ENCODE measurements around the gene FAM13A. TPM values are rescaled to one million over a fixed set of nuclear protein-coding genes. Genes with fewer than 3 reads are reported as not detected.

FAM13A gene
- total and polyA plus RNA-seq, 2 of the 8 experiments (the other 6 are each of a cell fraction or from before 2014, with no cell fraction given), result 7.1 to 16.5 TPM

DNA sequence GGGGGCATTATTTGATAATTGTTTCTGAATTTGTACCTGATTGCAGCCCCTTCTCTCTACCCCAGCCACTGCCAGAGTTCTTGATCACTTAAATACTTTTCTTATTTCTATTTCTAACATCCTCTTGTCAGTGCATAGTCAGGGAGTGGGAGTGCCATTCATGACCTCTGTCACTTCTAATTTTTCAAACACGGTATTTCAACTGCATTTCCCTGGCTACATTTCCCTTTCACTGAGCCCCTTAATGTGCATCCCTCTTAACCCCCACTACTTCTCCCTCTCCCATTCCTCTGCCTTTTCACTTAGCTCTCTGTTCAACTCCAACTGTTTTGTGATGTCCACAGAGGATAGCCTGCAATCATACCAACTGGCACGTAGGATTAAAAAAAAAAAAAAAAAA is 231.1 kb downstream of the FAM13A start:
- Histone ChIP-seq H4K91ac (replicated peaks; ENCODE audit: insufficient read length, low read length) (no peak overlapping the region), H2BK5ac (ENCODE audit: low read depth, low read length) (no peak overlapping the region), H3K23me2 (ENCODE audit: low read depth, low read length) (peaks cover 4% of the 10 kb centered on the region; the same call in 1 of the 2 replicates), H3K4ac (replicated peaks; ENCODE audit: insufficient read length, low read depth, low read length) (no peak overlapping the region), H3K14ac (ENCODE audit: insufficient read length) (no peak overlapping the region), H2AFZ (ENCODE audit: low read length) (no peak overlapping the region), H3K9ac (replicated peaks in 1 of 4; ENCODE audit: extremely low read depth in 1 of 4, low read depth in 3 of 4, low read length in 3 of 4) (no peak overlapping the region), H4K8ac (ENCODE audit: extremely low read depth, insufficient read depth, low read length) (no peak overlapping the region), H3K4me2 (ENCODE audit: insufficient read depth in 1 of 2, low read depth in 2 of 2, low read length in 2 of 2) (no peak overlapping the region), H3K79me1 (ENCODE audit: low read depth, low read length) (no peaks in the 10 kb centered on the region), H3K18ac (ENCODE audit: extremely low read depth, low read length) (no peak overlapping the region), H4K20me1 (replicated peaks in 1 of 2; ENCODE audit: control insufficient read depth in 1 of 2, insufficient read depth in 2 of 2, low read length in 2 of 2) (peaks cover 0 to 2% of the 10 kb centered on the region in 2 experiments), H3K4me1 (replicated peaks in 1 of 4; ENCODE audit: control insufficient read depth in 3 of 4, insufficient read depth in 4 of 4, low read length in 3 of 4) (peaks cover 0 to 7% (median 4%) of the 10 kb centered on the region in 4 experiments; a peak in 5 of 7 replicates), H2BK20ac (ENCODE audit: low read length) (no peak overlapping the region), H3K36me3 (ENCODE audit: control insufficient read depth in 2 of 4, insufficient read depth in 4 of 4, low read length in 3 of 4) (no peaks in the 10 kb centered on the region), H2BK12ac (ENCODE audit: low read depth, low read length) (no peak overlapping the region), H3K79me2 (ENCODE audit: control insufficient read depth in 1 of 2, insufficient read depth in 2 of 2, low read length in 2 of 2) (no peaks in the 10 kb centered on the region), H3K27me3 (replicated peaks in 1 of 4; ENCODE audit: control insufficient read depth in 3 of 4, extremely low read depth in 1 of 4, insufficient read depth in 3 of 4, low read length in 3 of 4) (no peaks in the 10 kb centered on the region), H3K9me3 (ENCODE audit: insufficient read depth in 2 of 2, low read depth in 1 of 2, low read length in 1 of 2) (no peaks in the 10 kb centered on the region), H2BK120ac (replicated peaks; ENCODE audit: low read depth, low read length) (no peak overlapping the region), H2BK15ac (ENCODE audit: low read length) (no peak overlapping the region), H3K4me3 (ENCODE audit: extremely low read depth in 1 of 4, insufficient read depth in 2 of 4, low read depth in 3 of 4, low read length in 4 of 4) (no peak overlapping the region), H4K5ac (ENCODE audit: insufficient read length, low read depth, low read length) (no peak overlapping the region), H3K27ac (ENCODE audit: low read depth, low read length) (no peak overlapping the region), H3K23ac (ENCODE audit: insufficient read length) (no peak overlapping the region), H2AK5ac (ENCODE audit: low read depth, low read length) (no peak overlapping the region), H3K56ac (replicated peaks; ENCODE audit: insufficient read length, low read depth, low read length) (no peak overlapping the region)
- TF ChIP-seq MAFK (IDR thresholded peaks at IDR 0.05; ENCODE audit: low read depth, low read length) (no peak), ASH2L (IDR thresholded peaks at IDR 0.05; ENCODE audit: low read length) (no peak)
- TF ChIP-seq, protein P1, sequence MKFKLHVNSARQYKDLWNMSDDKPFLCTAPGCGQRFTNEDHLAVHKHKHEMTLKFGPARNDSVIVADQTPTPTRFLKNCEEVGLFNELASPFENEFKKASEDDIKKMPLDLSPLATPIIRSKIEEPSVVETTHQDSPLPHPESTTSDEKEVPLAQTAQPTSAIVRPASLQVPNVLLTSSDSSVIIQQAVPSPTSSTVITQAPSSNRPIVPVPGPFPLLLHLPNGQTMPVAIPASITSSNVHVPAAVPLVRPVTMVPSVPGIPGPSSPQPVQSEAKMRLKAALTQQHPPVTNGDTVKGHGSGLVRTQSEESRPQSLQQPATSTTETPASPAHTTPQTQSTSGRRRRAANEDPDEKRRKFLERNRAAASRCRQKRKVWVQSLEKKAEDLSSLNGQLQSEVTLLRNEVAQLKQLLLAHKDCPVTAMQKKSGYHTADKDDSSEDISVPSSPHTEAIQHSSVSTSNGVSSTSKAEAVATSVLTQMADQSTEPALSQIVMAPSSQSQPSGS (IDR thresholded peaks at IDR 0.05; ENCODE audit: low read length), result no peak
- ChIA-PET POLR2A (ENCODE audit: partially characterized antibody) (interaction anchor here (0.6 kb wide), 1 partner anchor 202 kb away, joined by 3 read pairs; no protein-coding TSS in a partner anchor), CTCF (ENCODE audit: partially characterized antibody) (interaction anchor here (1.8 to 1.9 kb wide), 2 partner anchors 33 to 197 kb away, joined by 4 read pairs; no protein-coding TSS in a partner anchor)
- DNase-seq (ENCODE audit: low read depth in 1 of 2, low spot score in 2 of 2) (no peak), FAIRE-seq (no peak)
- WGBS, 2 experiments (ENCODE audit: extremely low coverage in 1 of 2, insufficient coverage in 1 of 2, insufficient read length in 1 of 2, insufficient replicate concordance in 2 of 2, low coverage in 1 of 2, low lambda C conversion rate in 2 of 2, missing lambda C conversion rate in 1 of 2), result 93% methylated on average over 1 of the region's 2 CpGs; no CpG with 5 or more reads in 1 of the 2 experiments

All from H1 (cell line).